GM10266 (cell line): Measurements from ENCODE around the gene B3GAT1.

ENCODE experiments used
- DNase-seq: peaks from one replicate; pipeline ENCODE4 v3.0.0; 2012; ENCODE audit errors: extremely low spot score
- TF ChIP-seq, protein P1 (sequence below): IDR thresholded peaks from 2 replicates; pipeline ENCODE4 v1.5.1; 2012; ENCODE audit warnings: mild to moderate bottlenecking, low read depth; ENCODE audit not compliant: control insufficient read depth, insufficient read depth; ENCODE audit errors: missing control alignments

Gene B3GAT1

DNA sequence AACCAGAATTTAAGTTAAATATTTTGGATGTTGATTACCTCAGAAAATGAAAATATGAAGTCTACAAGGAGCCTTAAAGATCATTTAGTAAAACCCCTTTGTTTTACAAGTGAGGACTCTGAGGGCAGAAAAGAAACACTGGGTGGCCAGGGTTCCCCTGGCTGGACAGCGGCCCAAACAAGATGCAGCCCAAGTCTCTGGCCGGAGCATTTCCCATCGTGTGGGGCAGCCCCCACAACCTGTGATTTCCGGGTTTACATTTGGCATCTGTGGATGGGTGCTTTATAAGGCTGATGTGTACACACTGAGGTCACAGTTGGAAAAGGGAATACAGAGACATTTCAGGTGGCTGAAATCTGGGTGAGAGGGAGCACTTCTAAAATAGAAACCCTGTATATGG is 28.8 kb upstream of the B3GAT1 start:
- TF ChIP-seq, protein P1, sequence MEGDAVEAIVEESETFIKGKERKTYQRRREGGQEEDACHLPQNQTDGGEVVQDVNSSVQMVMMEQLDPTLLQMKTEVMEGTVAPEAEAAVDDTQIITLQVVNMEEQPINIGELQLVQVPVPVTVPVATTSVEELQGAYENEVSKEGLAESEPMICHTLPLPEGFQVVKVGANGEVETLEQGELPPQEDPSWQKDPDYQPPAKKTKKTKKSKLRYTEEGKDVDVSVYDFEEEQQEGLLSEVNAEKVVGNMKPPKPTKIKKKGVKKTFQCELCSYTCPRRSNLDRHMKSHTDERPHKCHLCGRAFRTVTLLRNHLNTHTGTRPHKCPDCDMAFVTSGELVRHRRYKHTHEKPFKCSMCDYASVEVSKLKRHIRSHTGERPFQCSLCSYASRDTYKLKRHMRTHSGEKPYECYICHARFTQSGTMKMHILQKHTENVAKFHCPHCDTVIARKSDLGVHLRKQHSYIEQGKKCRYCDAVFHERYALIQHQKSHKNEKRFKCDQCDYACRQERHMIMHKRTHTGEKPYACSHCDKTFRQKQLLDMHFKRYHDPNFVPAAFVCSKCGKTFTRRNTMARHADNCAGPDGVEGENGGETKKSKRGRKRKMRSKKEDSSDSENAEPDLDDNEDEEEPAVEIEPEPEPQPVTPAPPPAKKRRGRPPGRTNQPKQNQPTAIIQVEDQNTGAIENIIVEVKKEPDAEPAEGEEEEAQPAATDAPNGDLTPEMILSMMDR = no peak
- no peak for DNase-seq

DNA sequence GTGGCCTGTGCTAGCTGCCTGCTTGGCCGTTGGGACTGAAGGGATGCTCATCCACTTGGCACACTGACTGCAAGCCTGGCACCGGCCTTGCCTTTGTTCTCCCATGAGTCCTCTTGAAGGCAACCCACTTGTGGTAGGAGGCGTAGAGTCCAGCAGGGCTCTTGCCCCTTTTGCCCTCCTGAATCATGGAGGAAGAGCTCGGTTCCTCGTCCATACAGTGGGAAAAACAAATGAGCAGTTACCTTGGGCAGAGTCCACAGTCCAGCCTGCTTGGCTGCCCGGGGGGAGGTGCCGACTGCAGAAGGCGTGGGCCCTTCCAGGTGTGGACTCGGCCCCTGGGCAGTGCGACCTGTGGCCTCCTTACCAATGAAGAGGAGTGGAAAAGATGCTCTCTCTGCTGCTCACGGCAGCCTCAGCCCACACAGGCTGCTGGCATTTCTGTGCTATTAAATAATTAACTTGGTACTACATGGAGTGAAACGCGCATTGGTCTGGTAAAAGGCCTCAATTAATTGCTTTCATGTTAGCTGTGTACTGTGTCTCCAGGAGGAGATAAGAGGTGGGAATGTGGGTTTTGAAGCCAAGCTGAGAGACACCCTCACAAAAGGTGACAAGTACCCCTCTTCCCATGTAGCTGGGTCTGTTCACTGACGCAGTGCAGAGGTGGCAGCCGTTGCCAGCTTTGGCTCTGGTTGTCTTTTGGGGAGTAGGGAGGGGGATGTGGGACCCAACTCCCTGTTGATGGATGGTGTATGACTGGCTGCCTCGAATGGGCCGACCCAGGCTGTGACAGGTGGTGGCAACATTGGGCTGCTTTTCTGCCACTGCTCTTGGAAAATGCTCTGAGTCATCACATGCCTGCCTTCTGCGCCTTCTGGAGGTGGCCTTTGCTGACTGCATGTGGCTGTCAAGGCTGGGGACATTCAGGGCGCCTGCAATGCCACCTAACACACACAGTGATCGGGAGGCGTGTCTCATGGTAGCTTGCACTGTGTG is 26.8 kb upstream of the B3GAT1 start:
- TF ChIP-seq, protein P1 = no peak
- DNase-seq = no peak

DNA sequence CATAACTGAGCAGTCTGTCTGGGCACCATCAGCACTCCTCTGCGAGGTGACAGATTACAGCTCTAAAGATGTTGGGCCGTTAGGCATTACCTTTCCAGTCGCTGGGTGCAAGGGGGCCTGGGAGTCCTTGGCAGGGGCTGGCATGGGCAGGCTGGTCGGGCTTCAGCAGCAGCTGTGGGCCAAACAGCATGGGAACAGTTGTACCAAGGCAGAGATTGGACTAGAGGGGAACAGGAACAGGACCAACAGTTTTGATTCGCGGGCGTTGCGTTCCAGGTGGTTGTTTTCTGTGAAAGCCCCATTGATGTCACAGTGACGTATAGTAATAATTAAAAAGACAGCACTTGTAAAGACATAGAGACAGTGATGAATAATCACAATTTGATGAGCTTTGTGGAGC is 25.8 kb upstream of the B3GAT1 start:
- TF ChIP-seq, protein P1 = no peak
- no peak for DNase-seq

- no peak for DNase-seq
- TF ChIP-seq, protein P1 = no peak
Measured at GRCh38 chr11:134436781-134437180, 24.7 kb upstream of the B3GAT1 start.

DNA sequence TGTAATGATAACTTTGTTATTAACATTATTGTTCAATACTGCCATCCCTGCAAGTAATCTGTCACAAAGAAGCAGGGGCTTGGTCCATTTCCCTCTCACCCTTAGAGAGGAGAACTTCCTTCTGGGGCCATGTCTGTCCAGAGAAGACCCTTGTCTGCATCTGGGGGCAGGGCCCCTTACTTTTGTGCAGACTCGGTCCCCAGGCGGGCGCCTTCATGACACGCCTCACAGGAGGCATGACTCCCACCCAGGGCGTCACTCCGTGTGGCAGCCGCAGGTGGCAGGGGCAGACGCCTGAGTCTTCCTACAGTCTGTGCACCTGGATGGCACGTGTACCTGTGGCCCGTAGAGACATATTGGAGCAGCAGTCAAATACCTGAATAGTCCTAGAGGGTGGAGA is 21.8 kb upstream of the B3GAT1 start:
- TF ChIP-seq, protein P1 = no peak
- DNase-seq = no peak

GRCh38 chr11:134433251-134433650 is 21.2 kb upstream of the B3GAT1 start:
- no peak for DNase-seq
- TF ChIP-seq, protein P1 = no peak

DNA sequence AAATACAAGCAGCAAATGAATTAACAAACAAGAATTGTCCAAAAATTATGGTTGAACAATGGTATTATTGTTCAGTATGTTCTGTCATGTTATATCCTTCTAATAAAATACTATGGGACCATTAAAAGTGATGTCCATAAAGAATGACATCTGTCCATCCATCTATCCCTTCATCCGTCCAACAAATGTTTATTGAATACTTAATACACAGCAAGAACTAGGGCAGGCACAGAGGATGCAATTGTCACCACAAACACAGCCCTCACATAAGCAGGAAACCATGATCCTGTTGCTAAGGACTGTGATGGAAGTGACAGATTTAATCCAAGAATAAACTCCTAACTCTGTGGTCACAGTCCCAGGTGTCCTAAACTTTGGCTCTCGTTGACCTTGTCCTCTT is 20.7 kb upstream of the B3GAT1 start:
- no peak for DNase-seq
- TF ChIP-seq, protein P1 = no peak
